Suprapubic skin (tissue), 4 donors: ENCODE measurements around the gene IL4I1.

Experiments used
- CTCF ChIP-seq, 2 donors: fragments of 200-600 bp in 1 of 2; fragments of 450-650 bp in 1 of 2; sonication (generic) in 1 of 2; IDR thresholded peaks; one replicate each; pipeline ENCODE4 v1.5.1; 2016 to 2019; ENCODE audit warnings: antibody characterized with exemption in 2 of 2, mild to moderate bottlenecking in 1 of 2, moderate library complexity in 1 of 2
- EP300 ChIP-seq: sonication (generic); formaldehyde crosslinking; IDR thresholded peaks from one replicate; pipeline ENCODE4 v1.6.1; 2017; ENCODE audit warnings: antibody characterized with exemption
- POLR2A ChIP-seq, 2 donors: fragments of 450-650 bp; IDR thresholded peaks; one replicate each; pipeline ENCODE4 v1.6.1; 2017; ENCODE audit warnings: antibody characterized with exemption in 2 of 2, mild to moderate bottlenecking in 2 of 2, moderate library complexity in 2 of 2
- POLR2AphosphoS5 ChIP-seq, 3 donors: sonication (generic); formaldehyde crosslinking; IDR thresholded peaks; one replicate each; pipeline ENCODE4 v1.6.1; 2017; ENCODE audit warnings: antibody characterized with exemption in 3 of 3

GRCh38 chr19:49846408-49846807 is 50.3 kb downstream of the IL4I1 start:
- TF ChIP-seq CTCF (IDR thresholded peaks at IDR 0.05) (no peak), POLR2A (IDR thresholded peaks at IDR 0.05) (no peak), POLR2AphosphoS5 (IDR thresholded peaks at IDR 0.05) (no peak), EP300 (no peak)
